ENCODE results near the gene IL17RE. TPM values are rescaled to one million over a fixed set of nuclear protein-coding genes. Genes with fewer than 3 reads are reported as not detected.

Gene IL17RE
- total and polyA plus RNA-seq, 9 of the 15 experiments (the other 6 are each of a cell fraction or from before 2014, with no cell fraction given): 0.32 to 1.9 (median 0.51) TPM; not detected in 4

DNA sequence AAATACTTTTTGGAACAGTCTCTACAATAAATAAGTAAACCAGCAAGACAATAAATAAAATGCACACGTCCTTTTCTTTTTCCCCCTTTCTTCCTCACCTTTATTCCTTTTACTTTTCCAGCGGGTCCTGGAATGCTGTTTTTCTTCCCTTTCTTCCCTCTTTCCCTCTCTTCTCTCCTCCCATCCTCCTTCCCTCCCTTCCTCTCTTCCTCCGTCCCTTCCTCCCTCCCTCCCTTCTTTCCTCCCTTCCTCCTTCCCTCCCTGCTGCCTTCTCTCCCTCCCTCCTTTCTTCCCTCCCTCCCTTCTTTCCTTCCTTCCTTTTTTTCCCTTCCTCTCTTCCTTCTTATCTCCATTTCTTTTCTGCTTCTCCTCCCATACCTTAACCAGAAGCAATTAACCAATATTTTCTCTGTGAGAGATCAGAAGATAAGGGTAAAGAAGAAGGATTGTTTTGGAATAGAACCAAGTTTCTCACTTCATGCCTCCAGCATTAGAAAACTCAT is 3.3 kb upstream of the IL17RE start (continued):
- TF ChIP-seq ZNF24 (IDR thresholded peaks at IDR 0.05) (no peak), ZNF174 (CRISPR knock-in tag; IDR thresholded peaks at IDR 0.05) (no peak), ZFX (CRISPR knock-in tag; IDR thresholded peaks at IDR 0.05) (no peak), CREBBP (IDR thresholded peaks at IDR 0.05; ENCODE audit: low read depth, low read length) (no peak), ZNF561 (CRISPR knock-in tag; conservative IDR thresholded peaks at IDR 0.05) (no peak), SRSF1 (IDR thresholded peaks at IDR 0.05; ENCODE audit: low read depth, low read length) (no peak), ZNF121 (CRISPR knock-in tag; conservative IDR thresholded peaks at IDR 0.05) (no peak), CBFA2T2 (conservative IDR thresholded peaks at IDR 0.05) (no peak), ZKSCAN3 (CRISPR knock-in tag; IDR thresholded peaks at IDR 0.05) (no peak), TAF7 (tag; IDR thresholded peaks at IDR 0.05) (no peak), PREB (CRISPR knock-in tag; IDR thresholded peaks at IDR 0.05) (no peak), ZNF311 (CRISPR knock-in tag; IDR thresholded peaks at IDR 0.05) (no peak), POU5F1 (IDR thresholded peaks at IDR 0.05; ENCODE audit: borderline replicate concordance, low read depth, low read length, partially characterized antibody) (no peak), FOXA3 (CRISPR knock-in tag; conservative IDR thresholded peaks at IDR 0.05 in 1 of 2, IDR thresholded peaks at IDR 0.05 in 1 of 2) (no peak), PHF20 (IDR thresholded peaks at IDR 0.05; ENCODE audit: partially characterized antibody) (no peak), CEBPB (tag; IDR thresholded peaks at IDR 0.05) (no peak), ZNF175 (CRISPR knock-in tag; IDR thresholded peaks at IDR 0.05; ENCODE audit: low read depth) (no peak), ZNF79 (CRISPR knock-in tag; IDR thresholded peaks at IDR 0.05; ENCODE audit: low read depth) (no peak), MCM7 (IDR thresholded peaks at IDR 0.05) (0 out of 4 replicates have a peak, but pooled peaks of 1 of the 2 experiments have one; percentile 45), RFX1 (IDR thresholded peaks at IDR 0.05) (no peak), ZC3H8 (IDR thresholded peaks at IDR 0.05) (peak; percentile 66; the same call in 1 of the 2 replicates), ZNF197 (CRISPR knock-in tag; IDR thresholded peaks at IDR 0.05; ENCODE audit: low read depth) (no peak), NCOA4 (IDR thresholded peaks at IDR 0.05; ENCODE audit: partially characterized antibody) (no peak), MTF1 (CRISPR knock-in tag; IDR thresholded peaks at IDR 0.05; ENCODE audit: borderline replicate concordance) (no peak)
- TF ChIP-seq, protein P1, sequence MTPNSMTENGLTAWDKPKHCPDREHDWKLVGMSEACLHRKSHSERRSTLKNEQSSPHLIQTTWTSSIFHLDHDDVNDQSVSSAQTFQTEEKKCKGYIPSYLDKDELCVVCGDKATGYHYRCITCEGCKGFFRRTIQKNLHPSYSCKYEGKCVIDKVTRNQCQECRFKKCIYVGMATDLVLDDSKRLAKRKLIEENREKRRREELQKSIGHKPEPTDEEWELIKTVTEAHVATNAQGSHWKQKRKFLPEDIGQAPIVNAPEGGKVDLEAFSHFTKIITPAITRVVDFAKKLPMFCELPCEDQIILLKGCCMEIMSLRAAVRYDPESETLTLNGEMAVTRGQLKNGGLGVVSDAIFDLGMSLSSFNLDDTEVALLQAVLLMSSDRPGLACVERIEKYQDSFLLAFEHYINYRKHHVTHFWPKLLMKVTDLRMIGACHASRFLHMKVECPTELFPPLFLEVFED (CRISPR knock-in tag; conservative IDR thresholded peaks at IDR 0.05): 0 out of 2 replicates have a peak, but pooled peaks have one; percentile 77
- TF ChIP-seq, protein P2, sequence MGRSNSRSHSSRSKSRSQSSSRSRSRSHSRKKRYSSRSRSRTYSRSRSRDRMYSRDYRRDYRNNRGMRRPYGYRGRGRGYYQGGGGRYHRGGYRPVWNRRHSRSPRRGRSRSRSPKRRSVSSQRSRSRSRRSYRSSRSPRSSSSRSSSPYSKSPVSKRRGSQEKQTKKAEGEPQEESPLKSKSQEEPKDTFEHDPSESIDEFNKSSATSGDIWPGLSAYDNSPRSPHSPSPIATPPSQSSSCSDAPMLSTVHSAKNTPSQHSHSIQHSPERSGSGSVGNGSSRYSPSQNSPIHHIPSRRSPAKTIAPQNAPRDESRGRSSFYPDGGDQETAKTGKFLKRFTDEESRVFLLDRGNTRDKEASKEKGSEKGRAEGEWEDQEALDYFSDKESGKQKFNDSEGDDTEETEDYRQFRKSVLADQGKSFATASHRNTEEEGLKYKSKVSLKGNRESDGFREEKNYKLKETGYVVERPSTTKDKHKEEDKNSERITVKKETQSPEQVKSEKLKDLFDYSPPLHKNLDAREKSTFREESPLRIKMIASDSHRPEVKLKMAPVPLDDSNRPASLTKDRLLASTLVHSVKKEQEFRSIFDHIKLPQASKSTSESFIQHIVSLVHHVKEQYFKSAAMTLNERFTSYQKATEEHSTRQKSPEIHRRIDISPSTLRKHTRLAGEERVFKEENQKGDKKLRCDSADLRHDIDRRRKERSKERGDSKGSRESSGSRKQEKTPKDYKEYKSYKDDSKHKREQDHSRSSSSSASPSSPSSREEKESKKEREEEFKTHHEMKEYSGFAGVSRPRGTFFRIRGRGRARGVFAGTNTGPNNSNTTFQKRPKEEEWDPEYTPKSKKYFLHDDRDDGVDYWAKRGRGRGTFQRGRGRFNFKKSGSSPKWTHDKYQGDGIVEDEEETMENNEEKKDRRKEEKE (IDR thresholded peaks at IDR 0.05; ENCODE audit: borderline replicate concordance in 1 of 2, control insufficient read depth in 1 of 2, low read depth in 2 of 2, low read length in 1 of 2): peak in 1 of 2 experiments; percentile 45; a peak in 1 of 4 replicates

Measured in K562 (cell line).